GM21381 (cell line): ENCODE measurements around the gene PLPP4.
"Not testable (repeated sequence)": the region's sequence is repeated elsewhere in the genome, so short reads cannot be mapped to it uniquely, and the experiment has no call there.

Source experiments
- ATAC-seq: cut with Tn5 transposase; IDR thresholded peaks from one replicate; pipeline ENCODE4 v1.9.1; 2021; ENCODE audit warnings: mild to moderate bottlenecking, moderate library complexity; ENCODE audit not compliant: unreplicated experiment

Gene PLPP4

GRCh38 chr10:120485946-120486345, 28.9 kb downstream of the PLPP4 start:
- no peak for ATAC-seq

GRCh38 chr10:120486671-120487205, 29.7 kb downstream of the PLPP4 start:
- no peak for ATAC-seq

- no peak for ATAC-seq
Measured at GRCh38 chr10:120490288-120490687, 33.3 kb downstream of the PLPP4 start.

- no peak for ATAC-seq
Measured at GRCh38 chr10:120492346-120492745, 35.3 kb downstream of the PLPP4 start.

- ATAC-seq = no peak
Measured at GRCh38 chr10:120493411-120494312, 36.6 kb downstream of the PLPP4 start.

DNA sequence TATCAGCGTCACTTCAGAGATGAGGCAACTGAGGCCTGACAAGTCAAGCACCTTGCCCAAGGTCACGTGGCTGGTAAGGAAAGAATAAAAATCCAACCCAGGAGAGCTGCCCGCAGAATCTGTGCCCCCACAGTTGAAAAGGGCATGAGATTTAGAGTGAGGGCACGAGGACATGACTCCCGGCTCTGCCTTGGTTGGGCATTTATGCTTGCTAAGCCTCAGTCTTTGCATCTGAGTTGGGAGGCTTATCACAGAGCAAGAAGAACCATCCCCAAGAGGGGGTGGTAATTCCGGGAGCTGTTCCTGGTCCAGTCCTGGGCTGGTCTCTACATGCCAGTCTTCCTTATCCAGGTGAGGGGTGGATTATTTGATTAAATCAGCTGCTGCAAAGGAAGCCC, 37.3 kb downstream of the PLPP4 start:
- ATAC-seq = no peak

DNA sequence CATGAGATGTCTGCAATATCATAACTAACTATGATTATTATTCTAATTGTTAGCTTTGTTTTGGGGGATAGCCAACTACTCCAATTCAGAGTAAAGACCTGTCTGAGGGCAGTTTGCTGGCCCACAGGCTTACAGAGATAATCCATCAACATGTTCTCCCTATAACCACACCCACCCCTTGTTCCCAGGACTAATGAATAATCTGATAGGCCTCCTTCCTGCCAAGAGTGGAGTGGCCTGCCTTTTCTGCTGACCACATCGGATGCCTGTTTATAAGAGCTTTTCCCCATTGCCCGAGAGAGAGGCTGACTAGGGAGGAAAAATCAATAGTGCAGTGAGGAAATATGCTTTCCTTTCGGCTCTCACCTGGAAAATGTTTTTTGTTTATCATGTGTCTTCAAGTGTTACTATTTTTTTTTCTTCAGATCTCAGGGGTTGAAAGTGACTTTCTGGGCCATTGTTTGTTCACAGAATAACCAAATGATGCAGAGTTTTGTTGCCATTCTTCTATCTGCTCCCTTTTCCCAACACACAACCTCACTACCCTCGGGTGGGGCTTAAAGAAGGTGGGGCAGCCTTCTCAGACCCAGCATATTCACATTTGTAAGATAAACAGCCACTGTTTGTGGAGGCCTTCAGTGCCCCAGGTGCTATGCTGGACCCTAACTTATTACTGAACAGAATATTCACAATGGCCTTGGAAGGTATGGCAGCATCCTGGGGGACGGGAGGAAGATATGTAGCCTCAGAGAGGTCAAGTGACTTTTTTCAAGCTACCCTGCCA, 38.4 kb downstream of the PLPP4 start:
- no peak for ATAC-seq

GRCh38 chr10:120499883-120500282, 42.9 kb downstream of the PLPP4 start:
- ATAC-seq = no peak

DNA sequence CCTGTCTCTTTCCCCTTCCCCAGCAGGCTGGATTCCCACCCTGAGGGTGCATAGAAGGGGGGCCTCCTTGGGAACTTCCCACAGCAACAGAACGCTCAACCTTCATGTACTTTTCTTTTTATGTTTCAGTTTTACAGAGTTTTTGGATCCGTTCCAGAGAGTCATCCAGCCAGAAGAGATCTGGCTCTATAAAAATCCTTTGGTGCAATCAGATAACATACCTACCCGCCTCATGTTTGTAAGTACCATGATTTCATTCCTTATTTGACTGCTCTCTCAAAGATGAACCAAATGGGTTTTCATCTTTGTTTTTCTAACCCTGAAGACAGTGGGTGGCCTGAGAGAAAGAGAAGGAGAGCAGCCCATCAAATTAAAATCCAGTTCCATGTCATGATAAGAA, 46.7 kb downstream of the PLPP4 start:
- no peak for ATAC-seq

DNA sequence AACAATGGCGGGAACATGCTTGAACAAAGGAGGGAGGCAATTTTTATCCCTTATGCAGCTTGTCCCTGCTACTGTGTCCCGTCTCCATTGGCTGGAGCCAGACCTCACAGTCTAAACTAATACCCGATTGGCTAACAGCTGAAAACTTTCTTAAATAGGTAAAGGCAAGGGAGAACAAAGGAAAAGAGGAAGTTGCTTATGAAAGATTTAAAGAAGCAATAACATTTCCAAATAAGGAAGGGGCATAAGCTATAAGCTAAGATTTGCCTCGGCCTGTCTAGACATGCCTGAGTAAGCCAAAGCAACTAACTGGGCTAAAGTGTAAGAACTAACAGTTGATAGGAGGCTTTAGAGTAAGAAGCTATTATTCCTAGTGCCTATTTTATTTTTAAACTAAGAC, 47.2 kb downstream of the PLPP4 start:
- ATAC-seq = not testable (repeated sequence)

DNA sequence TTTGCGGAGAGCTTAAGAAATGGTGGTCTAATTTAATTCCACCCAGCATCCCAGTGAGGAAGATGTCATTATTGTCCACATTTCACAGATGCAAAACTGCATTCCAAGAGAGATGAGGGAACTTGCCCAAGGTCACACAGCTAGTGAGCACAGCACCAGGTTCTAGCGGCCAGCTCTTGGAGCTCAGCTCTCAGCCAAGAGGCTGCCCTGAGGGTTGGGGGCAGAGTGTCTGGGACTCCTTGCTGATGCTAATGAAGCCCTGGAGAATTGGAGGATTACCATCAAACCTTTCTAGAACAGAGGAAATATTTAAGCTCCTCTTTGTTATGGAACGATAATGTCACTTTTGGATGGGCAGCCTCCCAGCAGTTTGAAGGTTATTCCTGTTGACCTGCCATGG, 48.0 kb downstream of the PLPP4 start:
- no peak for ATAC-seq

DNA sequence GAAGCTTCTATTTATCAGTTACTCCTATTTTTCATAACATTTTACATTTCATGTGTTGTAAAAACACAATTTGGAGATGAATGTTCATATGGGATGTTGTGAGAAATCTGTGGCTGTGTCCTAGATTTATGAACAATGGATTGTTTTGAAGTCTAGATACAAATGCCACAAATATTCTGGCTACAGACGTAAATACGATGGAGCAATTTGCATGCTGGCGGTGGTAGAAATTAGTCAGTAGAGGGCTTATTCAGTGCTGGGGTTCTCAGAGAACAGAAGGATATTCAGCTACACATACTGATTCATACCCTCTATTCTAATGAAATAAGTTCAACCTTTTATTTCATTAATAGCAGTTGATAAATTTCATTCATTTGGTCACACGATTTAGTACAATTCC, 48.8 kb downstream of the PLPP4 start:
- ATAC-seq = no peak

GRCh38 chr10:120506674-120507073, 49.6 kb downstream of the PLPP4 start:
- ATAC-seq = no peak

- ATAC-seq = no peak
Measured at GRCh38 chr10:120507175-120507574, 50.1 kb downstream of the PLPP4 start.

- ATAC-seq = no peak
Measured at GRCh38 chr10:120507651-120508050, 50.6 kb downstream of the PLPP4 start.

DNA sequence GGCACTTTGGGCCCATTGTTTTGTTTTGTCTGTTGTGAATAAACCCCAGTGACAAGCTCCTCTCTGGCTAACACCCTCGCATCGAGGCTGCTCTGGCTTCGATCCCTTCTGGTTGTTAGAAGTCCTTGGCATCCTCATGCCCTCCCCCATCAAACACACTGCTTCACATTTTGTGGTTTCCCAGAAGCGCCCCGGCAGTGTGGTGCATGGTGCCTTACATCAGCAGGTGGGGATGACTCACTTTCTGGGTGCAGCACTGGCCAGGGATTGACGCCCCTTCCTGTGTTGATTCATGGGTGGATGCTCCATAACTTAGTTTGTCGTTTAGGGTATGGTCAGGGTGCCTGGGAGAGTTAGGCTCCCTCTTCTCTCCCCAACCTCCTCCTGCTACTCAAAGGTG, 51.4 kb downstream of the PLPP4 start:
- no peak for ATAC-seq

DNA sequence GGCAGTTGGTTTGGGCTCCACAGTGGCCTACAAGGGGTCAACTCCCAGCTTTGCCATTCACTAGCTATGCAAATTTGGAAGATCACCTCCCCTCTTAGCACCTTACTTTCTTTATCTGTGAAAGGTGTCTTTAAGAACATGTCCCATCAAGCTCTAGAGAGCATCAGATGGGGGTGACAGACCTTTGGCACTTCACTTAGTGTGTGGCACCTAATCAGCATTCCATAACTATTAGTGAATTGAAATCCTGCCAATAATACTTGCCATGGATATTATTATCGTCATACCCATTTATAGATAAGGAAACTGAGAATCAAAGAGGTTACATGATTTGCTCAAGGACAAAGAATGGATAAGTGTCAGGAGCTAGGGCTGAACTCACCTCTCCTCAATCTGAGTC, 51.9 kb downstream of the PLPP4 start:
- ATAC-seq = no peak

DNA sequence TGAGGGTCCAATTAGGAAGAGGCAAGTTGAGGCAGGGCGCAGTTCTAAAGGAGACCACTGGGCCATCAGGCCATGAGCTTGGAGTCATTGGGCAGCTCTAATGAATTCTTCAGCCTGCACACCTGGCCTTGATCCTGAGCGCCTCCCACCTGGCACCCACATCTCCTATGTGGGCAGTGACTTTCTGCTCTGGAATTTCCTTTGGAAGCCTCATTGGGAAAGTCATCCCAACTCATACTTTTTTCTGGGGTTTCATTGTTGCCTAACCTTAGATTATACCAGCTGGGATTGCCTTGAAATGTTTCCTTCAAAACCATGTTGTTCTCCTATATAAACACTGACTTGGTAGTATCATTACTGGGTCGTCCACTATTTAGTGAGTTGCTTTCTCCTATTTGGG, 54.1 kb downstream of the PLPP4 start:
- no peak for ATAC-seq

DNA sequence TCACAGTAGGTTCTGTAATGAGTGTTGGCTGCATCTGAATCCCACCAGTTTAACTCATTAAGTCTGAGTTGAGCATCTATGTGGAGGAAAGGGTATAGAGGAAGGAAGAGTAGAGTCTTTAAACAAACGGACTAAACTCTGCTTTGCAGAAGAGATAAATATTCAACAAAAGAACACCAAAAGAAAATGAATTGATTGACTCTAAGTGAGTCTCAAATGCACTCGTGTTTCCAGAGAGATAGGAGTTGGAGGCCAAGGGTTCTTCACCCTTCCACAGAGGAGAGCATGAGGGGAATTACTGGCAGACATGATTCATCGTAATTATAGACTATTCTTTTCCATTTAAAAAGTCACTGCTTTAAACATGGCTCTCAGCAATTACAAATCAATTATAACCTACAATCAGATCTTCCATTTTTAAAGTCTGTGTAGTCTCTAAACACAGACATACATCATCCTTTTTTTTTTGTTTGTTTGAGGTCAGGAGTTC, 56.3 kb downstream of the PLPP4 start:
- ATAC-seq = no peak

- no peak for ATAC-seq
Measured at GRCh38 chr10:120514035-120514620, 57.1 kb downstream of the PLPP4 start.

DNA sequence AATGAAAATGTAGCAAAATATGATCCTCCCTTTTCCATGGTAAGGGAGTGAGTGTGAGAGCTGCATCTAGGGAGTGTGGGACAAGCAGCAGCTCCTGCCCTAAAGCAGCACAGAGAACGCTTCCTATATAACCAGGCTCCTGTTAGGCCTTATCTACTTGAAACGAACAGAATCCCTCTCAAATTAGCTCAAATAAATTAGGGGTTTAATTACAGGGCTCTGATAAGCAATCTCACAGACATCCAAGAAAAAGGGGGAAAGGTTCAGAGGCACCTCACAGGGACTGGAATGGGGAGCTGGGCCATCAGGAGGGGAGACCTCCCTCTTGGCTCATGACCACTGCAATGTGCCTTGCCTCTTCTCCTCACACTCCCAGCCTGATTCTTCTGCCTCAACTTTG, 57.9 kb downstream of the PLPP4 start:
- ATAC-seq = no peak
